ENCODE measurements around the gene BCCIP.

BCCIP gene

DNA sequence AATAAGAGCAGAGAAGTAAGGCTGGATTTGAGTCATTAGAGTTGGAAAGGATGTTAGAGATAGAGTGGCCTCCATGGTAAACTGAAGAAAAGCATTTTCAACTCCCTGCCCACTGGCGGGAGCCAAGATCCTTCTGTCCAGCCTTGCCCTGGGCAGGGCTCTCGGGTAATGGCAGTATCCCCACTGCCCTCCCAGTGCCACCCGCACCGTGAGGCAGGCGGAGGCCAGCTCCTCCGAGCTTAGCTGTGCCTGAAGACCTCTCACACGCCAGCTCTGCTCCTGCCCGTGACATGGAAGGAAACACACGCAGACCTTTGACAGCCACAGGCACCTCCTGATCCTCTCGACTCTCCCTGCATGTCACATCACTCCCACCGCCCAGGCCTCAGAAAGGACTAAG is 22.3 kb downstream of the BCCIP start:
- no peak for DNase-seq

DNA sequence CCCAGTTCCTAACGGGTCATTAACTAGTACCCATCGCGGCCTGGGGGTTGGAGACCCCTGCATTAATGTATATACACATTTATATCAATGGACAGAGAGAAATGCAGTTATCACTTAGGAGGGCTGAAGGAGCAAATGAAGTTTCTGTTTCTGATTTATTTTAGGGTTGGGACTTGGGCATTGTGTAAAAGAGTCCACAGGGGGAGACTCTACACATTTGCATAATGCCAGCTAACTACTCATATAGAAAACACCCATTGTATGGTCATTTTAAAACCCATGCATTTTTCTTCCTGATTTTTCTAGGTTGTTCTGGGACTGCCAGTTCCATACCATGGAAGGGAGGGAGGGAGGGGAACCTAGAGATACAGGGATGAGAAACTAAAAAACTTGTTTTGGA is 23.5 kb downstream of the BCCIP start:
- DNase-seq = no peak

DNA sequence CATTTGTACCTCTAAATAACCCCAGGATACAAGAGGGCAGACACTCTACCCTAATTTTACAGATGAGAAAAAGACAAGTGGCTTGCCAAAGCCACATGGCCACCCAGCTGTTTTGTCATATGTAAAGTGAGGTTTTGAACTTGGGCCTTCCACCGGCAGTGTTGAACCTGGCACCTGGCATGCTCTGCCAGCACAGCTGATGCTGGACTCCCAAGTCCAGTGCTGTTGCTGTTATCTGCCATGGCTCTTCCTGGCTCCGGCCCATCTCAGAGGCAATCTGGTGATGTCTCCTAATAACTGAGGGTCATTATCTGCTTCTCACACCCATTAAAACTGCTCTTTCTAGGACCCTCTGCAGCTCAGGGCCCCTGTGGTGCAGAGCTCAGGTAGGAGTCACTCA is 25.0 kb downstream of the BCCIP start:
- no peak for DNase-seq

DNA sequence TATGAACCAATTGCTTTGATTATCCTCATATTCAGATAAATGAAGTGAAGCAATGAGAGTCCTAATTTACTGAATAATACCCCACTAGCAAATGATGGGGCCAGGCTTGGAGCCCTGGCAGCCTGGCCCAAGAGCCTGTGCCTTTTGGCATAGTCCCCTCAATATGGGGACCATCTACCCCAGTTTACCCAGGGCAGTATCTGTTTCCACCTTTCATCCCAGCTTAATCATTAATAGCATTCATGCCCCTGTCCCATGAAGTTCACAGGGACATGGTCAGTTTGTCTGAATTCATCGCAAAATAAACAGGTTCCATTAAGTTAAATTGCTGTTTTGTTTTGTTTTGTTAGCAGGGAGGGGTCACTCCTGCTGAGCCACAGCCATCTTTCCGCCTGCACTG is 25.5 kb downstream of the BCCIP start:
- no peak for DNase-seq

DNA sequence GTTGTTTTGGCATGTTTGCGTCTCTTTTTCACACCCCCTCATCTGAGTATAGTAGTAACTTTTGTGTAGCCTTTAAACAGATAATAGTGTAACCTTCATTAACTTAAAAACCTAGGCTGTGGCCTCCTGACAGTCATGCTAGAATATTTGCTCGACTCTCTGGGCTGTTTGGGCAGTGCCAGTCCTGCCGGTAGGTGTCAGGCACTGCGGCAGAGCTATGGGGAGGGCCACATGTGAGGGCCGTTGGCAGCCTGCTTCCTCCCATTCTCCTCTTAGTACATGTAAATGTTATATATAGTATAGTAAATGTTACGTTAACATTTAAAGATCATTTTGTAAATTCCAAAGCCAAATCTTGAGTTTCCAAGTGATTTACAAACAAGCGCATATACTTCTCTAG is 26.1 kb downstream of the BCCIP start:
- no peak for DNase-seq

DNA sequence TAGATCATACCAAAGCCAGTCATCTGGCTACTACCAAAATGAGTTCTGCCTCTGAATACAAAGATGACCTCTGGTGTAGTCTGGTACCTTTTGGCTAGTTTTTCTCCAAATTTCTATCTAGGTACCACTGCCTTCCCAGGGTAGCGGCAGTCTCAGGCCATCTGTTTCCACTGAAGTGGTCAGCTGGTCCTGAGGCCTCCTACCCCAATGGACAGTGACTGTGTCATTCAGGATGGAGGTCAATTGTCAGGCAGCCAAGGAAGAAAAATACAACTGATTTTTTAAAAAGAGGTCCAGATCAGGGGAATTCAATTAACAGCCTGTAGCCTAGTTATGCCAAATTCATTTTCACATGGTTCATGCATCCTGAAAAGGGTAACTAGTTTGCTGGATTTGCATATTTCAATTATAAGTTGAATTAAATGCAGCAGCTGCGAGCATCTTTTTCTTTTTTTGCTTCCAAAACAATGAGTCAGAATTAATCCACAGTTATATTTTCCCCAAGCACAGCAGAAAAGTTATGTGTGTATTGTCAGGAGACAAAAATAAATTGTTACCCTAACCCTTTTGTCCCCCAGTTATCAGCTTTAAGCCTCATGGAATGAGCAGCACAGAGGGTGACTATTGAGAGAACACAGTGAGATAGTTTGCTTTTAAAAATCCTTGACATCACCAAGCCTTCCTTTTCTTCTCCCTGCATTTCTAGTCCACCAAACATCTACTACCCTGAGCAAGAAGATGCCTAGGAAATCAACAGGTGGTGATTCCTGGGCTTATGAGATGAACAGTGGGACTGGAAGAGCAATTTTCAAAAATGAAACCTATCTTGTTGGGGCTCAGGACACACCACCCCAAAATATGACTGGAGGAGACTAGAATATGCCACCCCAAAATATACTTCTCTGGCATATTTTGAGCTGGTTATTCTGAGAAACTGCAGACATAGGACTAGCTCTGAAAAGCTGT is 27.7 kb downstream of the BCCIP start:
- DNase-seq = no peak

DNA sequence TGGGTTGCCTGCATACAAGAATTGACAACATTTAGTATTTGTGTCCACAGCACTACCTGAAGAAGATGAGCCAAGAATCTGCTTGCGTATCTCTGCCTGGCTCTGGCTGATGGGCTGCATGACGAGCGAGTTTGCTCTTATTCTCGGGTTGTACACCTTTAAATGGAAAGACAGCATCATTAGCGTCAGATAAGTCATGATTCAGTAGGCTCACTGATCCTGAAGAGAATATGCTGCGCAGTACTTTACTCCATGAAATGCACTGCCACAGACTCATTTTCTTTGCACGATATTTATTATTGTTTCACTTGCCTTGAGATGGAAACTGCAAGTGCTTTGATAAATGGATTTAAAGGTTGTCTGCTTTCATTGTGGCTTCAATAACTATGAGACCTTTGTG is 29.1 kb downstream of the BCCIP start:
- DNase-seq = no peak

DNA sequence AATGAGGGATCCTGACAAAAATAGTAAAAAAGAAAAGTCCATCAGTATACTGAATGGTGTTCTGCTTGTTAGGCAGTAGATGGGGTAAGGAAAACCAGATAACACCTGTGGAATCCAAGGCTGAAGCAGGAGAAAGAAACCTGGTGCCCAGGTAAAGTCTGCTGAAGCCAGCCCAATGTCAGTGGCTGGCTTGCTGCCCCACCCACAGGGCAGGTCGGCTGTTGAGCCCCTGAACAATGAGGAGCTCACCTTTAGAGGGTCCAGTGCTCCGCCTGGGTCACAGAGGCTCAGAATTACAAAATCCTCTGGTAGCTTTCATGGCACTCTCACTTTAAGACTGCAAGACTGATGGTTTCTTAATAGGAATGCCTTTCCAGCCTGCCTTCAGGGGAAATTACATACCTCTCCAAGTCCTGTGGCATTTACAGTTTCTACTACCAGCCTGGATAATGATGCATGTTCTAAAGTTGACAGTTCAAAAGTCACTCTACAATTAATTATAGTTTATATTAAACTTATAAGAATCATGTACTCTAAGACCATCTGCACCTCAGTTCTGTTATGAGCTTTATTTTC is 33.9 kb downstream of the BCCIP start:
- no peak for DNase-seq

DNA sequence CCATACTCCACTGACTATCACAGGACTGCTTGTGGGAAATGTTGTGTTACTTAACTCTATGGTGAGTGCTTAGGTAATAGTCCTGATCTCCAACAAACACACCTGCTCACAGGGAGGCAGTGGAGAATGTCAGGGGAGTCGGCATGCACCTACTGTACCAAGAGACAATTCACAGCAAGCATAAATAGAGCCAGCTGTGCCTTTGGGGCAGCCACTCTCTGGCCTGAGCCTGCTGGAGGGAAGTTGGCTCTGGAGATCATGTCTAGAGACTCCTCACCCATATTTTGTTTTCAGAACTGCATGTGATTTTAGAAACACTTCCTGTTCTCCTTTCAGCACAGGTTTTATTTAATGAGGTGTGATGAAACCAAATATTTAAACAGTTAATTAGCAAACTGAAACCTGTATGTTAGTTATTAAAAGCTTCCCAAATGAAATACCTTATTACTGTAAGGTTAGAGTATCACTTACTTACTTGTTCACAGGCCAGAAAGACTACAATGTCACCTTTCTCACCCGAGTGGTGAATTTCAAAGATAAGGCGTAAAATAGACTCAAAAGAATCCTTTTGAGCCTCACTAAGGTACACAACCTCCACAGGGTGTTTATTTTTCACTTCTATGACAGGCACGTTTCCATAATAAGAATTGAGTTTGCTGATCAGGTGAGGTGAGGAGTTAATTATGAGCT is 35.9 kb downstream of the BCCIP start:
- DNase-seq = peak; percentile 76

DNA sequence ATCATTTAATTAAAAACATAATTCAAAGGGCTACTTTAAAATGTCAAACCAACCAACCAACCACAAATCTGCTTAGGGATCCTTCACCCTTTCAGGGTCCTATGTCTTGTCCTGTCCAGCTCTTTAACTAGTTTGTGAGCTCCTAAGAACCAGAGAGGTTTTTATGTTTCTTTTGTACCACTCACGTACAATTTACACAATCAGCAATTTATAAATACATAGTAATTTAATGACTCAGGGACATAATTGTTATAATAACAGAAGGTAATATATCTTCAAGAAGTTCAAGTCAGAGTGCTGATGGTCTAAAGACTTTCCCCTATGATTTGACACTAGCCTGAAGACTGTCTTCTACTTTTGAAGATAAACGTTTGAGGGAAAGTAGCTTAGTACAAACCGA is 41.8 kb downstream of the BCCIP start:
- no peak for DNase-seq

DNA sequence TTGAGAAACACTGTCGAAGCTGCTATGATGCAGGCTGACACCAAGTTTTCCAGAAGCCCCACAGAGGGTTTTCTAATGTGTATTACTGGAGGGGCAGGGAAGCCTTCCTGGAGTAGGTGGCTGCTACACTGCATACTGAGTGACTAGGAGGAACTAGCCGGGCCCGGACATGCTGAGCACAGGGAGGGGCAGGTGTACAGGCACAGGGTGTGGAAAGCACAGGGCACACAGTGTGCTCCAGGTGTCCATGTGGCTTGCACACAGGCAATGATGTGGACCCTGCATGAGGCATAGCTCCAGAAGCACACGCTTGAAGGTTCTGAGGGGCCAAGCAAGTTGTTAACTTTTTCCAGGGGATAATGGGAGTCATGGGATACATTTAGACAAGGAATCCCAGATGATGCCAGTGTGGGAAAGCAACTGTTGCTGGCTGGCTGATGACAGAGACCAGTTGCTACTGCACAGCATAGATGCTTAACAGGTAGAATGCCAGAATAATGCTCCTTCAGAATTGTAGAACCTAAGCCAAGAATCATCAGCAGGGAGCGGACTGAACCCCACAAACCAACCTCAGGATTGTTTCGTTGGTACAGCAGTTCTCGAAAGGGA is 43.2 kb downstream of the BCCIP start:
- no peak for DNase-seq

DNA sequence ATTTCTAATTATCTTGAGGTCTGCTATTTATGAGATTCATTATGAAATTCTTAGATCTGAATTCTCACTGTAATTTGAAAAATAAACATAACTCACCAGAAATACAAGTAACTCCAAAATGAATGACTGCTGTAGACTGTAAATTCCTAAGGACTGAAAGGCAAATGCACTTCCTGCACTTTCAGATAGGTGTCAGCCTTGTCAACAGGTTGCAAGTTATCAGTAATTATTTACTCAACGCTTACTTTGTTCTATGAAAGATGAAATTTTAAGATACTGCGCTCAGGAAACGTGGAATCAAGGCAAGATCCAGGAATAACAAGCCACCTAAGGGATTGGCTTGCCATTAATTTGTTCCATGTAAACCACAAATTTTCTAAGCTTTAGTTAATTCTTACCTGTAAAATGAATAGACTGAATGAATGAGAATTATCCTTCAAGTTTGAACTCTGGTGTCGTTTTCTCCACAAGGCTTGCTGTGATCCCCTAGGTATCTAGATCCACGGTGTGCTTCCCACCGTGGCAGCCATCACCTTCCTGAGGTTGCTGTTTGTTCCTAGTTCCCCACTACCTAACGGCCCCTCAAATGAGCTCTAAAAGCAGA is 45.1 kb downstream of the BCCIP start:
- peak; percentile 69 for DNase-seq

DNA sequence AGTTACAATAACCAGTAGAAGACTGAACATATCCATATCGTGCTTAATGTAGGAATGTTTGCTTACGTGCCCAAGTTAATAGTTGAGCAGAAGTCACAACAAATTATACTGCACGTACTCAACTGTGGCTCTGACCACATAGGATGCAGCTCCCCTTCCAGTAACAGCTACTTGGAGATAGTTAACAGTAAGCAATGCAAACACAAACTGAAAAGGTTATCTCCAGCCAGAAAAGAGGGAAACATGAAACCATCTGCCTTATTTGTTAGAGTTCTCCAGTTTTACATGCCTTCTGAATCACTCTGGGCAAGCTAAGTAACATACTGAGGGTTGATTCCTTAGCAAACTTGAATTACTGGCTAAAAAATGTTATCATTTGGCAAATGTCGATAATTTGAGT is 48.0 kb downstream of the BCCIP start:
- DNase-seq = peak; percentile 39

DNA sequence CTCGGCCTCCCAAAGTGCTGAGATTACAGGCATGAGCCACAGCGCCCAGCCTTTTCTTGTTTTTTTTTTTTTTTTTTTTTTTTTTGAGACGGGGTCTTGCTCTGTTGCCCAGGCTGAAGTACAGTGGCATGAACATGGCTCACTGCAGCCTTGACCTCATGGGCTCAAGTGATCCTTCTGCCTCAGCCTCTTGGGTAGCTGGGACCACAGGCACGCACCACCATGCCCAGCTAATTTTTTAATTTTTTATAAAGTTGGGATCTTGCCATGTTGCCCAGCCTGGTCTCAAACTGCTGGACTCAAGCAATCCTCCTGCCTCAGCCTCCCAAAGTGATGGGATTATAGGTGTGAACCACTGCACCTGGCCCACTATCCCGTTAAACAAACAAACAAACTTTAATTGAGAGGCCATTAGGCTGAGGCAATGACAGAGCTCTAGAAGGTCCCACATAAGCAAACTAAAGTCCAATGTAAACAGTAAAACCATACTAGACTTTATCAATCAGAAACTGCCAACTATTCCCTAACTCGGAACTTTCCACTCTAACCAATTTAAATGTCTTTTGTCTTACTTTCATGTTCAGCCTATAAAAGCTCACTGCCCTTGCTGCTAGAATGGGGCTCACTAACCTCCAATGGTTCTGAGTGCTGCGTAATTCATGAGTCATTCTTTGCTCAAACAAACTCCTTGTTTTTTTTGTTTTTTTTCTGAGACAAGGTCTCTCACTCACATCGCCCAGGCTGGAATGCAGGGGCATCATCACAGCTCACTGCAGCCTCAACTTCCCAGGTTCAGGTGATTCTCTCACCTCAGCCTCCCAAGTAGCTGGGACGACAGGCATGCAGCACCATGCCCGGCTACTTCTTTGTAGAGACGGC is 55.9 kb downstream of the BCCIP start:
- no peak for DNase-seq

DNA sequence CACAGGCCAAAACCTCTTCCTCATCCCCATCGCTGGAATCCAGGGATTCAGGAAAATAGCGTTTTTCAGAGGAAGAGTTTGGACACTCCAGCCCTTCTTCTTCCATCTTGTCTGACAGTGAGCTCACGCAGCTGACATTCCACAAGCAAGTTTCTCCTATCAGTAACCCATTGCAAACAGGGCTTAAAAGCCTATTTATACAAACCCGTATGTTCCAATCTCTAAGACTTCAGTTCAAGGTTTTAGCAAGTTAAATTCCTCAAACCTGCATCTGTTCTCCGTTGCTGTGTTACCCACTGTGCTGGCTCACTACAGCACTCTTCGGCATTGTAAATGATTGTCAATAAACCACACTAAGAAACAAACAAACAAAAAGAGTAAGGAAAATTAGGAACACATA is 57.4 kb downstream of the BCCIP start:
- DNase-seq = no peak

DNA sequence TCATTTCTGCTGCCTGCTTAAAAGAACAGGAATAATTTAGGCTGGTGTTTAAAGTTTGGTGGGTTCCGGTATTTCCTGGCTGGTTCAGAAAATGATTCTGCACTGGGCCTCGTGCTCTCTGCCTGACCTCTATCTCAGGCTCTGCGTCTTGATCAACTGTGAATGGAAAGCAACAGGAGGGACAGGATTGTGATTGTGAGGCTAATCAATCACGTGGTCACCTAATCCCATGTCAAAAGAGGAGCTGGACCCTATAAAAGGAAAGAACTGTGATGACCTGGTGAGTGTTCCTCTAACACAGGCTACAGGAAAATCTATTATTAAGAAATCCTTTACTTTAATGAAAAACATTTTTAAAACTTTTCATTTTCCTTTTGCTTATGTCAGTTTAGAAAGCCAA is 57.8 kb downstream of the BCCIP start, which contains the start of gene DHX32:
DHX32 (minus strand) TSS at position 101 of the 400 bp plus-strand sequence. CDS start 468 bp downstream, outside the sequence.
- no peak for DNase-seq

DNA sequence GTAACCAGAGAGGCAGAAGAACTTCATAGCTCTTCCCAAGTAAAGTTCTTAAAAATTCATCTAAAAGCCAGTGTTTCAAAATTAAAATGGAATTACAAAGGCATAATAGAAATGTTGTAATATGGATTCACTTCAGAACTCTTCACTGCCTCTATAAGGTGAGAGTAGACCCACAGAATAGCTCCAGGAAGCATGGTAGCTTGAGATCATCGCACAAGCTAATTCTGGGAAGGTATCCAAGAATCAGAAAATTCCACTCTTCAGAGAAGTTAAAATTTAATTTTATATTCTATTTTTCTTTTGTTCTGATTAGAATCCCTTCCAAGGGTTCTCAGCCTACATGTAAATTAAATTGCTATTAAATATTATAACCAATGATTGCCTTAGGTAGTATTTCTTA is 59.2 kb downstream of the BCCIP start:
- no peak for DNase-seq

DNA sequence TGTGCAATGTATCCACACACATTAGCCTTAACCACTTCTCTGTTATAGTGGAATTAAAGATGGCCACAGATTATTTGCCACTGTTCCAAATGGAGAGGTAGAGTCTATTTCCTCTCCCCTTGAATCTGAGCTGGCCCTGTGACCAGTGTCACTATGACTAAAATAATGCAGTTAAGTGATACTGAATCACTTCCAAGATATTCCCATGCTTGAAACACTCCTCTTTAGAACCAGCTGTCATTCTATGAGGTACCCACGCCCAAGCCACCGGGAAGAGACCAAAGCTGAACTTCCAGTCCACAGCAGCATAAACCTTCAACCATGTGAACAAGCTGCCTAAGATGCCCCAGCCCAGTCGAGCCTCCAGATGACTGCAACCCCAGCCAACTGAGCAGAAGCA is 59.9 kb downstream of the BCCIP start:
- DNase-seq = no peak

Data from NCI-H510A treated with DMSO at 0.1 percent for 48 hours (cell line).